Gastrocnemius medialis (tissue), 4 donors: ENCODE results near the gene IBSP. TPM values are rescaled to one million over a fixed set of nuclear protein-coding genes. Genes with fewer than 3 reads are reported as not detected.

ENCODE experiments used
- ATAC-seq, 2 donors: fragments of 150-250 bp; one replicate each; pipeline ENCODE4 v1.9.1; 2016
- DNase-seq, 2 donors: peaks; one replicate each; pipeline ENCODE4 v3.0.0-alpha.2; 2019
- H3K27ac ChIP-seq, 4 donors: fragments of 200-600 bp; sonication (generic); 1 replicate in 1 of 4; 2 replicates in 3 of 4; pipeline ENCODE4 v1.5.1; 2016 to 2018; ENCODE audit warnings: mild to moderate bottlenecking in 2 of 4, moderate library complexity in 1 of 4
- H3K27me3 ChIP-seq, 3 donors: fragments of 200-600 bp; sonication (generic) in 2 of 3; 1 replicate in 1 of 3; 2 replicates in 2 of 3; pipeline versions ENCODE4 v1.5.1 to v1.6.0; 2016 to 2019; ENCODE audit warnings: mild to moderate bottlenecking in 1 of 3, moderate library complexity in 1 of 3
- H3K36me3 ChIP-seq, 2 donors: fragments of 200-600 bp; sonication (generic) in 1 of 2; one replicate each; pipeline ENCODE4 v1.5.1; 2017 to 2018
- H3K4me1 ChIP-seq, 2 donors: fragments of 200-600 bp; sonication (generic) in 1 of 2; one replicate each; pipeline ENCODE4 v1.5.1; 2016 to 2017; ENCODE audit warnings: mild to moderate bottlenecking in 2 of 2
- H3K4me3 ChIP-seq, 4 donors: fragments of 200-600 bp; sonication (generic) in 3 of 4; 1 replicate in 1 of 4; 2 replicates in 3 of 4; pipeline ENCODE4 v1.5.1; 2016 to 2019; ENCODE audit warnings: mild to moderate bottlenecking in 2 of 4
- H3K9me3 ChIP-seq, 3 donors: fragments of 200-600 bp; sonication (generic) in 2 of 3; 1 replicate in 1 of 3; 2 replicates in 2 of 3; pipeline ENCODE4 v1.5.1; 2016 to 2019
- CTCF ChIP-seq, 5 experiments: fragments of 450-650 bp in 3 of 5; fragments of 200-600 bp in 2 of 5; sonication (generic) in 2 of 5; IDR thresholded peaks in 4 of 5; conservative IDR thresholded peaks in 1 of 5; 1 replicate in 4 of 5; 2 replicates in 1 of 5; pipeline ENCODE4 v1.5.1; 2016 to 2019; ENCODE audit warnings: antibody characterized with exemption in 5 of 5, mild to moderate bottlenecking in 3 of 5, moderate library complexity in 3 of 5
- POLR2A ChIP-seq, 2 donors: fragments of 450-650 bp; IDR thresholded peaks; one replicate each; pipeline ENCODE4 v1.6.1; 2017; ENCODE audit warnings: antibody characterized with exemption in 2 of 2, mild to moderate bottlenecking in 2 of 2, moderate library complexity in 2 of 2
- in situ Hi-C, 4 donors: fragments of 200-750 bp; cut with MboI; loops; one replicate each; pipeline versions ENCODE4 v1.15.0 to v1.8.0; 2017; ENCODE audit warnings: low sequenced_read_pairs in 4 of 4
- intact Hi-C: fragments of 100-400 bp; cut with DNase I; formaldehyde crosslinking; loops from one replicate; pipeline ENCODE4 v1.15.1; 2023; ENCODE audit warnings: low total_unique reads
- total RNA-seq, 4 donors: library from RNA; depleted of rRNA; stranded (reverse); fragments of >200 nt; gene quantifications; one replicate each; pipeline versions ENCODE4 v1.1.0 to v1.2.3, GENCODE V29; 2016

The IBSP gene
- total RNA-seq, 4 donors from 2014 or later: not detected

- no peaks in the 10 kb centered on the region for H3K4me1 ChIP-seq
- ATAC-seq (no peak), DNase-seq (no peak)
- TF ChIP-seq CTCF (IDR thresholded peaks at IDR 0.05 in 4 of 5, conservative IDR thresholded peaks at IDR 0.05 in 1 of 5): no peak
- TF ChIP-seq POLR2A (IDR thresholded peaks at IDR 0.05): no peak
- H3K9me3 ChIP-seq: no peaks in the 10 kb centered on the region
- intact Hi-C loops: no loop called here
- no peaks in the 10 kb centered on the region for H3K27me3 ChIP-seq
- in situ Hi-C loops: loop anchor here in 3 of 4 donors (25.0 kb wide), 3 partner anchors 272 to 472 kb away; partner anchors contain the start of gene HSD17B11 (in 2 of the 3)
- no peak overlapping the region for H3K4me3 ChIP-seq
- H3K27ac ChIP-seq: no peak overlapping the region
- no peaks in the 10 kb centered on the region for H3K36me3 ChIP-seq
These were observed 35.0 kb downstream of the IBSP start for GRCh38 chr4:87834401-87834800.

- DNase-seq: no peak
- Histone ChIP-seq H3K27ac (no peak overlapping the region), H3K36me3 (no peaks in the 10 kb centered on the region), H3K27me3 (no peaks in the 10 kb centered on the region), H3K4me3 (no peak overlapping the region), H3K4me1 (no peaks in the 10 kb centered on the region), H3K9me3 (no peaks in the 10 kb centered on the region)
- in situ Hi-C loops: loop anchor here in 3 of 4 donors (5.0 to 25.0 kb wide), 4 partner anchors 153 to 473 kb away; partner anchors contain the start of gene HSD17B11 (in 2 of the 3)
- no peak for TF ChIP-seq CTCF (IDR thresholded peaks at IDR 0.05 in 4 of 5, conservative IDR thresholded peaks at IDR 0.05 in 1 of 5)
- no peak for TF ChIP-seq POLR2A (IDR thresholded peaks at IDR 0.05)
- ATAC-seq: no peak
- intact Hi-C loops: no loop called here
These were observed 35.8 kb downstream of the IBSP start for GRCh38 chr4:87835197-87835596.

DNA sequence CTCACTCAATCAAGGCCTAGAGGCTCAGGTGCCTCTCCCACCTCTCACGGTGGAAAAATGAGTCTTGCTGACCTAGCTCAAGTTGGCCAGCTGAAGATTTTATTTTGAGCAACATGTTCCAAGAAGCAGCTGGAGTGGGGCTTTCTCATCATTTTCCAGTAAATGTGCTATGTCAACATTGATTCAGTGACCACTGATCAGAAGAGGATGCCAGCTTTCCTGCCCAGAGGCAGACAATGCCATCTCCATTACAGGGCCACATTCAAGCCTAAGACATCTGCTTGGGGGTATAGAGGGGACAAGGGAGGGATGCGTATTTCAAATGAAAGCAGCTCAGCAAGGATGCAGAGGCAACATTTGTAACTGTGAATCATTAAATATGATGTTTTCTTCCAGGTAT lies 36.4 kb downstream of the IBSP start:
- DNase-seq (no peak), ATAC-seq (no peak)
- Histone ChIP-seq H3K27me3 (no peaks in the 10 kb centered on the region), H3K9me3 (no peaks in the 10 kb centered on the region), H3K4me3 (no peak overlapping the region), H3K4me1 (no peaks in the 10 kb centered on the region), H3K36me3 (no peaks in the 10 kb centered on the region), H3K27ac (no peak overlapping the region)
- in situ Hi-C loops (loop anchor here in 3 of 4 donors (5.0 to 25.0 kb wide), 4 partner anchors 153 to 473 kb away; partner anchors contain the start of gene HSD17B11 (in 2 of the 3)), intact Hi-C loops (no loop called here)
- TF ChIP-seq POLR2A (IDR thresholded peaks at IDR 0.05) (no peak), CTCF (IDR thresholded peaks at IDR 0.05 in 4 of 5, conservative IDR thresholded peaks at IDR 0.05 in 1 of 5) (no peak)

GRCh38 chr4:87838205-87838604 lies 38.9 kb downstream of the IBSP start:
- DNase-seq (no peak), ATAC-seq (no peak)
- intact Hi-C loops: loop anchor here (2.0 kb wide), 1 partner anchor 159 kb away; no protein-coding TSS in a partner anchor
- H3K36me3 ChIP-seq: no peaks in the 10 kb centered on the region
- no peak overlapping the region for H3K4me3 ChIP-seq
- no peaks in the 10 kb centered on the region for H3K4me1 ChIP-seq
- H3K9me3 ChIP-seq: no peaks in the 10 kb centered on the region
- H3K27ac ChIP-seq: no peak overlapping the region
- TF ChIP-seq CTCF (IDR thresholded peaks at IDR 0.05 in 4 of 5, conservative IDR thresholded peaks at IDR 0.05 in 1 of 5): peak in 1 of 5 experiments; percentile 11
- TF ChIP-seq POLR2A (IDR thresholded peaks at IDR 0.05): no peak
- in situ Hi-C loops: loop anchor here in 3 of 4 donors (5.0 to 25.0 kb wide), 4 partner anchors 156 to 476 kb away; partner anchors contain the start of gene HSD17B11 (in 2 of the 3)
- H3K27me3 ChIP-seq: no peaks in the 10 kb centered on the region
